H9 (cell line): Measurements from ENCODE around the gene FAM217B. TPM values are rescaled to one million over a fixed set of nuclear protein-coding genes. Genes with fewer than 3 reads are reported as not detected.
A peak's percentile ranks its signal among the peaks of the same experiment; 100 is the strongest.

Source experiments
- DNase-seq: peaks from one replicate; pipeline ENCODE4 v3.0.0-alpha.2; 2017
- H2AFZ ChIP-seq: one replicate; pipeline ENCODE4 v1.6.1; 2013; ENCODE audit warnings: mild to moderate bottlenecking, low read length, control low read depth, moderate library complexity
- H2AK5ac ChIP-seq: 2 replicates; pipeline ENCODE4 v1.6.1; 2013; ENCODE audit warnings: low read length, control low read depth, mixed read lengths; ENCODE audit not compliant: insufficient read length
- H2BK120ac ChIP-seq: one replicate; pipeline ENCODE4 v1.6.1; 2013; ENCODE audit warnings: low read depth, mild to moderate bottlenecking, low read length, control low read depth, inconsistent platforms; ENCODE audit not compliant: poor library complexity, severe bottlenecking
- H2BK12ac ChIP-seq: 2 replicates; pipeline ENCODE4 v1.6.1; 2013; ENCODE audit warnings: low read length, control low read depth, mixed read lengths, low read depth; ENCODE audit not compliant: insufficient read length
- H2BK15ac ChIP-seq: 2 replicates; pipeline ENCODE4 v1.6.1; 2013; ENCODE audit warnings: low read depth, low read length, control low read depth
- H2BK20ac ChIP-seq: one replicate; pipeline ENCODE4 v1.6.1; 2013; ENCODE audit warnings: low read depth, mild to moderate bottlenecking, low read length, control low read depth, inconsistent platforms; ENCODE audit not compliant: poor library complexity, severe bottlenecking
- H2BK5ac ChIP-seq: 2 replicates; pipeline ENCODE4 v1.6.1; 2013; ENCODE audit warnings: low read length, control low read depth, mixed read lengths; ENCODE audit not compliant: insufficient read length
- H3K14ac ChIP-seq: 2 replicates; pipeline ENCODE4 v1.6.1; 2013; ENCODE audit warnings: low read length, control low read depth; ENCODE audit not compliant: insufficient read depth
- H3K18ac ChIP-seq: 2 replicates; pipeline ENCODE4 v1.6.1; 2013; ENCODE audit warnings: low read depth, mild to moderate bottlenecking, mixed read lengths, low read length, control low read depth; ENCODE audit not compliant: insufficient read length
- H3K23ac ChIP-seq: 2 replicates; pipeline ENCODE4 v1.6.1; 2013; ENCODE audit warnings: low read length, control low read depth, mixed read lengths, low read depth; ENCODE audit not compliant: insufficient read length
- H3K23me2 ChIP-seq: 2 replicates; pipeline ENCODE4 v1.6.1; 2013; ENCODE audit warnings: low read depth, mild to moderate bottlenecking, mixed read lengths, low read length, control low read depth; ENCODE audit not compliant: insufficient read length, poor library complexity, severe bottlenecking
- H3K27ac ChIP-seq: 2 replicates; pipeline ENCODE4 v1.5.1; 2013; ENCODE audit warnings: low read length, control low read depth, mixed read lengths, low read depth; ENCODE audit not compliant: insufficient read length
- H3K27me3 ChIP-seq: 2 replicates; pipeline ENCODE4 v1.6.1; 2013; ENCODE audit warnings: low read length, control low read depth, inconsistent platforms; ENCODE audit not compliant: insufficient read depth
- H3K4ac ChIP-seq: 2 replicates; pipeline ENCODE4 v1.6.1; 2013; ENCODE audit warnings: low read depth, mild to moderate bottlenecking, control low read depth, inconsistent platforms, low read length, moderate library complexity
- H3K4me1 ChIP-seq: 2 replicates; pipeline ENCODE4 v1.6.1; 2013; ENCODE audit warnings: low read length, control low read depth, inconsistent platforms; ENCODE audit not compliant: insufficient read depth
- H3K4me2 ChIP-seq: 2 replicates; pipeline ENCODE4 v1.6.1; 2013; ENCODE audit warnings: low read length, control low read depth, mixed read lengths; ENCODE audit not compliant: insufficient read length, insufficient read depth
- H3K56ac ChIP-seq: 2 replicates; pipeline ENCODE4 v1.6.1; 2013; ENCODE audit warnings: low read depth, mild to moderate bottlenecking, mixed read lengths, low read length, control low read depth; ENCODE audit not compliant: insufficient read length
- H3K79me1 ChIP-seq: 2 replicates; pipeline ENCODE4 v1.6.1; 2013; ENCODE audit warnings: low read depth, mild to moderate bottlenecking, moderate library complexity, low read length, control low read depth, inconsistent platforms; ENCODE audit not compliant: insufficient read depth, poor library complexity, severe bottlenecking
- H3K79me2 ChIP-seq: 2 replicates; pipeline ENCODE4 v1.6.1; 2013; ENCODE audit warnings: low read length, control low read depth, inconsistent platforms; ENCODE audit not compliant: insufficient read depth
- H3K9ac ChIP-seq: 2 replicates; pipeline ENCODE4 v1.6.1; 2013; ENCODE audit warnings: low read length, control low read depth, mixed read lengths; ENCODE audit not compliant: insufficient read length; ENCODE audit errors: extremely low read depth
- H3K9me3 ChIP-seq: one replicate; pipeline ENCODE4 v1.6.1; 2013; ENCODE audit warnings: low read depth, low read length, inconsistent platforms; ENCODE audit not compliant: control insufficient read depth
- H3T11ph ChIP-seq: one replicate; pipeline ENCODE4 v1.6.1; 2013; ENCODE audit warnings: mild to moderate bottlenecking, low read length, control low read depth, inconsistent platforms
- H4K20me1 ChIP-seq: one replicate; pipeline ENCODE4 v1.6.1; 2013; ENCODE audit not compliant: control insufficient read depth, insufficient read length, insufficient read depth
- H4K5ac ChIP-seq: 2 replicates; pipeline ENCODE4 v1.6.1; 2013; ENCODE audit warnings: low read depth, mild to moderate bottlenecking, mixed read lengths, low read length, control low read depth; ENCODE audit not compliant: insufficient read length
- H4K8ac ChIP-seq: replicated peaks from 2 replicates; pipeline ENCODE4 v1.6.1; 2013; ENCODE audit warnings: low read length, control low read depth, mixed read lengths, low read depth; ENCODE audit not compliant: insufficient read length
- H4K91ac ChIP-seq: 2 replicates; pipeline ENCODE4 v1.6.1; 2013; ENCODE audit warnings: low read depth, mild to moderate bottlenecking, moderate library complexity, mixed read lengths, low read length, control low read depth; ENCODE audit not compliant: insufficient read length
- H3K27ac Mint-ChIP-seq, 3 experiments: 2 replicates in 2 of 3; 3 replicates in 1 of 3; pipeline ENCODE4 v1.8.0; 2020 to 2021; ENCODE audit warnings: mixed read lengths in 3 of 3, mild to moderate bottlenecking in 1 of 3, moderate library complexity in 1 of 3
- H3K27me3 Mint-ChIP-seq: 2 replicates; pipeline ENCODE4 v1.8.0; 2021; ENCODE audit warnings: low read depth, mild to moderate bottlenecking, moderate library complexity, mixed read lengths
- H3K36me3 Mint-ChIP-seq, 3 experiments: 2 replicates in 2 of 3; 3 replicates in 1 of 3; pipeline ENCODE4 v1.8.0; 2020 to 2021; ENCODE audit warnings: low read depth in 3 of 3, mixed read lengths in 3 of 3; ENCODE audit not compliant: insufficient read depth in 1 of 3
- H3K4me1 Mint-ChIP-seq, 2 experiments: 2 replicates each; pipeline ENCODE4 v1.8.0; 2020; ENCODE audit warnings: mixed read lengths in 2 of 2
- H3K4me3 Mint-ChIP-seq, 2 experiments: 2 replicates in 1 of 2; 3 replicates in 1 of 2; pipeline ENCODE4 v1.8.0; 2020 to 2021; ENCODE audit warnings: mild to moderate bottlenecking in 2 of 2, mixed read lengths in 2 of 2, moderate library complexity in 1 of 2
- H3K9me3 Mint-ChIP-seq, 2 experiments: 2 replicates in 1 of 2; 3 replicates in 1 of 2; pipeline ENCODE4 v1.8.0; 2020; ENCODE audit warnings: mild to moderate bottlenecking in 2 of 2, mixed read lengths in 2 of 2, moderate library complexity in 1 of 2
- CTCF ChIP-seq: fragments of 200-600 bp; sonication (generic); conservative IDR thresholded peaks from 3 replicates; pipeline ENCODE4 v1.8.0; 2021; ENCODE audit warnings: antibody characterized with exemption, mild to moderate bottlenecking
- WGBS: extraction: QIAGEN DNeasy Blood & Tissue Kit; methylation state at CpG from one replicate; pipeline ENCODE4 v1.1.7; 2013; ENCODE audit warnings: missing lambda C conversion rate, low lambda C conversion rate, mixed read lengths; ENCODE audit not compliant: insufficient read length; ENCODE audit errors: extremely low coverage; 5-methylcytosine and 5-hydroxymethylcytosine counted together
- long read RNA-seq: library from polyadenylated mRNA; unstranded; transcript quantifications from one replicate; pipeline ENCODE4 v2.0.0, GENCODE V29; 2020
- total RNA-seq: library from RNA; stranded (reverse); gene quantifications from 2 replicates; pipeline ENCODE4 v1.2.1, GENCODE V29; 2021

FAM217B gene
- total RNA-seq = 22.8 and 24.5 TPM in 2 replicates
- long read RNA-seq, full-length matches to known transcripts = 48 of 61 reads
- long read RNA-seq, partial matches to known transcripts = 5 of 61 reads
- long read RNA-seq, other reads (novel, unspliced or antisense) = 8 of 61 reads

- Histone ChIP-seq H4K8ac (no peak within 1 kb of the TSS), H2BK12ac (no peak within 1 kb of the TSS), H3T11ph (no peak within 1 kb of the TSS), H3K56ac (no peak within 1 kb of the TSS), H3K79me2 (no peaks in the 10 kb centered on the region), H4K91ac (no peak within 1 kb of the TSS), H4K5ac (no peak within 1 kb of the TSS), H3K27me3 (peaks cover 7% of the 10 kb centered on the region; the same call in 1 of the 2 replicates), H2AFZ (peak within 1 kb of the TSS; percentile 11), H4K20me1 (no peaks in the 10 kb centered on the region), H2BK120ac (no peak within 1 kb of the TSS), H2BK20ac (no peak within 1 kb of the TSS), H2AK5ac (no peak within 1 kb of the TSS), H3K4me2 (peak within 1 kb of the TSS; percentile 67), H3K9ac (peak within 1 kb of the TSS; percentile 75), H3K14ac (peak within 1 kb of the TSS; percentile 75), H3K9me3 (no peaks in the 10 kb centered on the region), H3K18ac (peak within 1 kb of the TSS; percentile 41), H3K4ac (no peak within 1 kb of the TSS), H3K23ac (no peak within 1 kb of the TSS), H3K4me1 (no peaks in the 10 kb centered on the region), H2BK15ac (no peak within 1 kb of the TSS), H2BK5ac (no peak within 1 kb of the TSS), H3K79me1 (no peaks in the 10 kb centered on the region), H3K23me2 (peaks cover 4% of the 10 kb centered on the region), H3K27ac (no peak within 1 kb of the TSS)
- peak; percentile 97 for DNase-seq
- Mint-ChIP-seq H3K36me3 (peaks cover 13 to 27% (median 24%) of the 10 kb centered on the region in 3 experiments), H3K9me3 (peaks cover 6% of the 10 kb centered on the region in 2 experiments; a peak in 3 of 5 replicates), H3K27ac (peak within 1 kb of the TSS; percentile 96 to 99 (median 99); a peak in 6 of 7 replicates), H3K4me3 (peak within 1 kb of the TSS; percentile 84 to 94), H3K4me1 (peaks cover 11 to 14% of the 10 kb centered on the region in 2 experiments), H3K27me3 (peaks cover 27% of the 10 kb centered on the region)
- no CpG with 5 or more reads among the region's 57 CpGs for WGBS
- no peak; the same call in 2 of the 3 replicates for TF ChIP-seq CTCF
Observed at GRCh38 chr20:59940129-59940955, at the start of gene FAM217B, which contains the start of gene PPP1R3D. Gene FAM217B, plus strand, starts transcription at chr20:59940389. Its CDS starts 3,555 bp downstream, at chr20:59943944. Gene PPP1R3D, minus strand, starts transcription at chr20:59940305. Its CDS starts 374 bp downstream, at chr20:59939931.
